Thymus (tissue), 11 donors: ENCODE data around the gene C1QL1. TPM values are rescaled to one million over a fixed set of nuclear protein-coding genes. Genes with fewer than 3 reads are reported as not detected.

Experiments used
- DNase-seq, 9 donors: peaks; one replicate each; pipeline ENCODE4 v3.0.0-alpha.2; 2013; ENCODE audit warnings: low spot score in 9 of 9, low read depth in 6 of 9, missing footprints in 1 of 9
- H3K27ac ChIP-seq, 2 donors: one replicate each; pipeline ENCODE4 v1.5.1; 2013; ENCODE audit warnings: control low read depth in 1 of 2, low read depth in 1 of 2, low read length in 1 of 2, mild to moderate bottlenecking in 1 of 2, moderate library complexity in 1 of 2
- H3K27me3 ChIP-seq, 2 donors: one replicate each; pipeline ENCODE4 v1.5.1; 2013; ENCODE audit warnings: low read length in 1 of 2; ENCODE audit not compliant: control insufficient read depth in 2 of 2, insufficient read depth in 1 of 2
- H3K36me3 ChIP-seq, 2 donors: one replicate each; pipeline ENCODE4 v1.5.1; 2013; ENCODE audit warnings: low read length in 1 of 2, mild to moderate bottlenecking in 1 of 2, moderate library complexity in 1 of 2; ENCODE audit not compliant: control insufficient read depth in 2 of 2, insufficient read depth in 2 of 2
- H3K4me1 ChIP-seq, 2 donors: one replicate each; pipeline ENCODE4 v1.5.1; 2013; ENCODE audit warnings: low read length in 2 of 2; ENCODE audit not compliant: control insufficient read depth in 2 of 2, insufficient read depth in 2 of 2
- H3K4me3 ChIP-seq, 2 donors: one replicate each; pipeline ENCODE4 v1.5.1; 2013; ENCODE audit warnings: low read length in 2 of 2, control low read depth in 1 of 2, mild to moderate bottlenecking in 1 of 2
- H3K9me3 ChIP-seq, 2 donors: one replicate each; pipeline ENCODE4 v1.5.1; 2013; ENCODE audit warnings: low read length in 1 of 2, mild to moderate bottlenecking in 1 of 2; ENCODE audit not compliant: control insufficient read depth in 2 of 2, insufficient read depth in 1 of 2
- WGBS: extraction: QIAGEN DNeasy Blood & Tissue Kit; methylation state at CpG from one replicate; pipeline ENCODE4 v1.1.7; 2013; 5-methylcytosine and 5-hydroxymethylcytosine counted together
- polyA plus RNA-seq: library from polyadenylated mRNA; stranded (reverse); fragments of 200-250 nt; gene quantifications from one replicate; pipeline ENCODE4 v1.2.3, GENCODE V29; 2013
- total RNA-seq: library from RNA; stranded (reverse); fragments of 120-200 nt; gene quantifications from one replicate; pipeline ENCODE4 v1.2.4, GENCODE V29; 2013
- donor health status: healthy.

The C1QL1 gene
- total and polyA plus RNA-seq, 2 donors = 0.09 to 0.23 TPM

GRCh38 chr17:44921122-44921882 lies 46.8 kb downstream of the C1QL1 start:
- Histone ChIP-seq H3K9me3 (no peaks in the 10 kb centered on the region), H3K27me3 (peaks cover 0 to 60% of the 10 kb centered on the region in 2 donors), H3K4me3 (no peak overlapping the region), H3K27ac (no peak overlapping the region), H3K36me3 (peaks cover 7% of the 10 kb centered on the region in 2 donors), H3K4me1 (no peaks in the 10 kb centered on the region)
- no peak for DNase-seq
- WGBS = 80% methylated on average over 11 of the region's 11 CpGs

GRCh38 chr17:44920565-44920940 lies 47.5 kb downstream of the C1QL1 start:
- no peak for DNase-seq
- Histone ChIP-seq H3K27ac (no peak overlapping the region), H3K27me3 (peaks cover 0 to 63% of the 10 kb centered on the region in 2 donors), H3K9me3 (no peaks in the 10 kb centered on the region), H3K4me3 (no peak overlapping the region), H3K36me3 (no peaks in the 10 kb centered on the region), H3K4me1 (no peaks in the 10 kb centered on the region)
- 73% methylated on average over 7 of the region's 7 CpGs for WGBS

- WGBS = 24% methylated on average over 9 of the region's 9 CpGs
- H3K4me3 ChIP-seq = no peak overlapping the region
- no peaks in the 10 kb centered on the region for H3K4me1 ChIP-seq
- H3K27ac ChIP-seq = no peak overlapping the region
- H3K9me3 ChIP-seq = no peaks in the 10 kb centered on the region
- H3K27me3 ChIP-seq = peaks cover 0 to 68% of the 10 kb centered on the region in 2 donors
- no peaks in the 10 kb centered on the region for H3K36me3 ChIP-seq
- DNase-seq = peak in 4 of 9 donors; percentile 7 to 57 (median 36)
Measured at GRCh38 chr17:44919885-44920564, 48.1 kb downstream of the C1QL1 start.

GRCh38 chr17:44919411-44919810 lies 48.7 kb downstream of the C1QL1 start:
- peaks cover 0 to 74% of the 10 kb centered on the region in 2 donors for H3K27me3 ChIP-seq
- 61% methylated on average over 2 of the region's 2 CpGs for WGBS
- H3K27ac ChIP-seq = no peak overlapping the region
- no peaks in the 10 kb centered on the region for H3K4me1 ChIP-seq
- H3K9me3 ChIP-seq = no peaks in the 10 kb centered on the region
- no peak overlapping the region for H3K4me3 ChIP-seq
- H3K36me3 ChIP-seq = no peaks in the 10 kb centered on the region
- DNase-seq = no peak

- H3K36me3 ChIP-seq = no peaks in the 10 kb centered on the region
- H3K9me3 ChIP-seq = no peaks in the 10 kb centered on the region
- H3K27me3 ChIP-seq = peaks cover 0 to 83% of the 10 kb centered on the region in 2 donors
- no peak overlapping the region for H3K27ac ChIP-seq
- H3K4me3 ChIP-seq = no peak overlapping the region
- no peak for DNase-seq
- no peaks in the 10 kb centered on the region for H3K4me1 ChIP-seq
- WGBS = 91% methylated on average over 2 of the region's 2 CpGs
Measured at GRCh38 chr17:44918006-44918405, 50.1 kb downstream of the C1QL1 start.

- H3K27me3 ChIP-seq = peaks cover 0 to 83% of the 10 kb centered on the region in 2 donors
- 99% methylated on average over 6 of the region's 6 CpGs for WGBS
- no peaks in the 10 kb centered on the region for H3K9me3 ChIP-seq
- no peak overlapping the region for H3K27ac ChIP-seq
- no peaks in the 10 kb centered on the region for H3K36me3 ChIP-seq
- DNase-seq = no peak
- H3K4me3 ChIP-seq = no peak overlapping the region
- no peaks in the 10 kb centered on the region for H3K4me1 ChIP-seq
Measured at GRCh38 chr17:44917456-44917855, 50.6 kb downstream of the C1QL1 start.

- Histone ChIP-seq H3K27me3 (peaks cover 1 to 83% of the 10 kb centered on the region in 2 donors), H3K4me1 (no peaks in the 10 kb centered on the region), H3K9me3 (no peaks in the 10 kb centered on the region), H3K27ac (no peak overlapping the region), H3K36me3 (no peaks in the 10 kb centered on the region), H3K4me3 (no peak overlapping the region)
- DNase-seq = no peak
- WGBS = 95% methylated on average over 10 of the region's 10 CpGs
Measured at GRCh38 chr17:44916781-44917241, 51.3 kb downstream of the C1QL1 start.

- Histone ChIP-seq H3K4me3 (no peak overlapping the region), H3K4me1 (peaks cover 0 to 4% of the 10 kb centered on the region in 2 donors), H3K27me3 (peaks cover 8 to 84% of the 10 kb centered on the region in 2 donors), H3K9me3 (no peaks in the 10 kb centered on the region), H3K36me3 (no peaks in the 10 kb centered on the region), H3K27ac (no peak overlapping the region)
- 94% methylated on average over 11 of the region's 11 CpGs for WGBS
- no peak for DNase-seq
Measured at GRCh38 chr17:44915862-44916780, 52.0 kb downstream of the C1QL1 start.
